IPS-11a (cell line): ENCODE results near the gene SDC3.

ENCODE experiments used
- H3K4me3 ChIP-seq: one replicate; pipeline ENCODE4 v1.5.1; 2013; ENCODE audit warnings: low read depth, low read length, control low read depth

SDC3 gene

DNA sequence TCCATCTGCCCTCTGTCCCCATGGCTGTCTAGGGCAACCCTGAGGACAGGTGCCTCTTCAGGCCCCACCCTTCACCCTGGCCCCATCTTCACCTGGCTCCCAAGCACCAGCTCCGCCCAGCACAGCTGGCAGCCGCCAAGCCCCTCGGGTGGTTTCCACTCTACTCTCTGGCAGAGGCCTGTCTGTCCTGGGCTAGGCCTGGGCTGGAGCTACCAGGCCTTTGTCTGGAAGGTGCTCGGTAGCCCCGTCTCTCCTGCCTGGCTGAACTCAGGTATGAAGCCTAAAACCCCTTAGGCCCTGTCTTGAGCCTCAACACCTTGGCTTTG, 17.4 kb downstream of the SDC3 start:
- no peak overlapping the region for H3K4me3 ChIP-seq

DNA sequence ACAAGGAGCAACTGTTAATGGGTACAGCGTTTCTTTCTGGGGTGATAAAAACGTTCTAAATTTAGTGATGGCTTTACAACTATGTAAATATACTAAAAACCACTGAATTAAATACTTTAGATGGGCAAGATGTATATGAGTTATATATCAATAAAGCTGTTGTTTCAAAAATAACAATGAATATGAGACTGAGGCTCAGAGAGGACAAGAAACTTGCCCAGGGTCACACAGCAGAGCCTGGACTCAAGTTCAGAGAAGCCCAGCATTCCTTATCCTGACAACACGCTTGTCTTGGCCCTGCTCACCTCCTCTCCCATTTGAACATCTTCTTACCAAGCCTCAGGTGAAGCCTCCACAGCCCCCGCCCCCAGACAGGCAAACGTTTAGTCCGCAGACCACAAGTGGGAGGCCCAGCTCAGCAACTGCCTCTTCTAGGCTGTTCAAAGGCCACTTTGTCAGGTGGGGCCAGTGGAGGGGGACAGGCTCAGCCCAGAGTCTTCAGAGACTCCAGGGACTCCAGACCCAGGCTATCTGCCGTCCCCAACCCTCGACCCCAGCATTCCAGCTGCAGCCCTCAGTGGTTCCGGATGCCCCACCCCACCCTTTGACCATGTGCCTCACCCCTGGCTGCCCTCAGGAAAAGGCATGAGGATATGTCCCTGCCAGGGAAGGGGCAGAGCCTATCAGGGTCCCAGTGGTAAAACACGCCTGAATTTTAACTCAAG, 17.9 kb downstream of the SDC3 start:
- H3K4me3 ChIP-seq, result no peak overlapping the region

DNA sequence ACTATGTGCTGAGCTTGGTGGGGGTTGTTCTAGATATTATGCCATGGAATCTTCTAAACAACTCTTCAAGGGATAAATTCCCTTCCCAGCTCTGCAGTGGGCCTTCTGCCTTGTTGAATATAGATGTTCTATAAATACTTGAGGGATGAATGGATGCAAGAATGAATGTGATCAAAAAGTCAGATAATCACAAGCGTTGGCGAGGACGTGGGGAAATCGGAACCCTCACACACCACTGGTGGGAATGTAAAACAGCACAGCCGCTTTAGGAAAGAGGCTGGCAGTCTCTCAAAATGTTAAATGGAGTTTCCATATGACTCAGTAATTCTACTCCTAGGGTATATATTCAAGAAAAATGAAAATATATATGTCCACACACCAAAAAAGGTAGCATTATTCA, 19.0 kb downstream of the SDC3 start:
- H3K4me3 ChIP-seq, result no peak overlapping the region

DNA sequence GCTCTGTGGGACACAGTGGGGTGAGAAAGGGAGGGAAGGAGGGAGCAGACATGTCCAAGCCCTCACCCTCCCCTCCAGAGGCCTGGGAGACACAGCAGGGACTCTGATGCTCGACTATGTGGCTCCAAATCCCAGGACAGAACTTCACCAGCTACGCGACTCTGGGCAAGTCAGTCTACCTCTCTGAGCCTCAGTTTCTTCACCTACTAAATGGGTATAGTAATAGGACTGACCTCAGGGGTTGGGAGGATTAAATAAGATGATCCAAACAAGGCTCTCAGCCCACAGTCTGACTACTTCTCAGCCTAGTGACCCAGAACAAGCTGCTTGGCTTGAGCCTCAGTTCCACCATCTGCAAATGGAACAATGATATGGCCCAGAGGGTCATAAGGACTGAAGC, 19.6 kb downstream of the SDC3 start:
- no peak overlapping the region for H3K4me3 ChIP-seq

DNA sequence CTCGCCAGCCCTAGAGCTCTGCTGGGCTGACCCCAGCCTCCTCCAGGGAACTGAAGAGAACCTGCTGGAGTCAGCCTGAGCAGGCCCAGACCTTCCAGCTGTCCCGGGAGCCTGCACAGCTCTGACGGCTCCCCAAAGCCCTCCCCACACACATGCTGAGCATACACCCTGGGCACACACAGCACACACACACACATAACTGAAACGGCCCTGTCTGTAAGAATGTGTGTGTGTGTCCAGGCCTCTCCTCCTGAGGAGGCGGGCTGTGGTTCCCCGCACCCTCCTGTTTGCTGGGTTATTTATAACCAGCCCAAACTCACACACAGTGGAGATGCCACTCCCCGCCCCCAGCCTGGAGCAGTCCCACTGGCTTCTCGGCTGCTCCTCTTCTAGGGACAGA, 20.2 kb downstream of the SDC3 start:
- H3K4me3 ChIP-seq, result no peak overlapping the region

DNA sequence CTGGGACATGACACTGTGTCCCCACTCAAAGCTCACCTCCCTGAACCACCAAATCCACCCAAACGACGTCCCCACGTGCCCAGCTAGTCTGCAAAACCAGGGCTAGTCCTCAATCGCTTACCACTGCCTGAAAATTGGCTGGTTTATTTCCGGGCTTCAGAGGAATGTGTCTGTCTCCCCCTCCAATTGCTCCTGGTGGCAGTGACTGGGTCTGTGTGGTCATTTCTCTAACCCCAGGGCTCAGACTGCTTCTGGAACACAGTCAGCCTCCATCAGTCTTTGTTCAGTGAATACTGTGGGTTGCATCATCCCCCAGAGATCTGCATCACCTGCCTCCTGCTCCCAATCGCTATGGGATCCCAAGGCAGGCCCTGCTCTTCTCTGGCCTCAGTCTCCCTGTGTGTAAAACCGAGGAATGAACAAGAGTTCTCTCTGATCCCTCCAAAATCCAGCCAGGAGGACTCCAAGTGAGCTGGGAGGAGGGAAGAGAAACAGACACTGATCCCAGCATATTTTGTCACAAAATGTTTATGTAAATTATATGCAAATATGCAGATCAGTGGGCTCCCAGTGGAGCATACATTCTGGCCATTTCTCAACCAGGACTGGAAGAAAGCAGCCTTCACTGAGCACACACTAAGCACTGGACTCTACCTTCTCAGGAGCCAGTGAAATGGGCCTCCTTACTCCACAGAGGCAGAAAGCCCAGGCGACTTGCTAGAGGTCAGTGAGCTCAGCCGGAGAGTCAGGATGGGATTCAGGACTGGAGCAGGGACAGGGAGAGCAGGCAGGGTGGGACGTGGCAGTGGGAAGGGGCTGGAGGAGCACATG, 20.9 kb downstream of the SDC3 start:
- no peak overlapping the region for H3K4me3 ChIP-seq

DNA sequence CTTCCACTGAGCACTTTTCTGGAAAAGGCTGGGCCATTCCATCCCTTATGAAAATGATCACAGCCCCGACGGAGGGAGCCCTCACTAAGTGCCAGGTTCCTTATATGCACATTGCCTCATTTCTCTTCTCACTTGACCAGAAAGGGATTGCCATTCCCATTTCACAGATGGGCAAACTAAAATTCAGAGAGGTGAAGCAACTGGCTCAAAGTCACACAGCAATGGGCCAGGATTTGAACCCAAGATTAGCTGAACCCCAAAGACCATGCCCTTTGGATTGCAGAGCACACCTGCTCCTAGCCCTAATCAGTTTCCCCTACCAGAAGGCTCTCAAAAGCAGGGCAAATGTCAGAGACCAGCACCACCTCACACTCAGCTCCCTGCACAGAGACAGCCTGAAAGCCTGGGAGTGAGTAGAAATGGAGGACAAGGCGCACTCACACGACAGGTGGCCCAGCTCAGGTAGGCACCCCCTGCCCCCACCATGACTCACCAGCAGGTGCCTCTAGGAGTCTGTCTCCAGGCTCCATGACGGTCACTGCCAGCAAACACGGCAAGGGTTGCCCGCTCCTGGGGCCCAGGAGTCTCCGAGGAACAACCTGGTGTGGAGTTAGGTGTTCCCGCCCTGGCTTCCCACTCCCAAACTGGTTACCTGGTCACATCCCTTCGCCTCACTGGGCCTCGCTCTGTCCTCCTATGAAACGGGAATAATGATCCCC, 21.7 kb downstream of the SDC3 start:
- no peak overlapping the region for H3K4me3 ChIP-seq

DNA sequence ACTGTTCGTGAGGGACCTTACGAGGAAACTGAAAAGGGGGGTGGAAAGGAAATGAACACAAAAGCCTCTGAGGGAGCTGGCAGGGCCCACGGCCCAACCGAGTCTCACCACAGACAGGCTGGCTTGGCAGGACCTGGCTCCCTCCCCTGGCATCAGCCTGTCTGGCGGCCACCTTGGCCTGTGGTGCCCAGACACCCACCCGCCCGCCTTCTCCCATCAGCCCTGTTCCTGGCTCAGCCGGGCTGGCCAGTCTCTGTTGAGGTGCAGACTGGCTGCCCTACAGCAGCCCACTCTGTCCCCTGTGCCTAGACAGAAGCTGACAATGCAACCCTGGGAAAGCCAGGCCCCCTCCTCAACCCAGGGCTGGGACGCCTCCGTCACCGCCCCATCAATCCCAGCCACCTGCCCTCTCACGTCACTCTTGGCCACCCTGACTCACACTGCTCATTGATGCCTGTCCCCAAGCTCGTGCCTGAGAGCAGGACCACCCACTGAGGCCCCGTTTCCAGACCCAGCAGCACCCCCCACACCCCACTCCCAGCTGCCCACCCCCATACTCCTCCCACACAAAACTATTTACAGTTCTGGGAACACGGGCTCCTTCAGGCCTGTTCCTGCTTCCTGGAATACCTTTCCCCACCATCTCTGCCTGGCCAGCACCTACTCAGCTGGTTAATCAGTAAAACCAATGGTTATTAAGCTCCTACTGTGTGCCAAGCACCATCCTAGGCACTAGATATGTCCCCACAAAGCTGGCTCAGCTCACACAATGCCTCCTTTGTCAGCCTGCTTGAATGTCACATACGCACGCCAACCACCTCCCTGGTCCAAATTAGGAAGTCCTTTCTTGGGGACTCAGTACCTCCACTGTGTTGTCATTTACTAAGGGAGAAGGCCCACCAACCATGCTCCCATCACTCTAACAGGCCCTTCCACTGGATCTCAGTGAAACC, 22.7 kb downstream of the SDC3 start:
- H3K4me3 ChIP-seq, result no peak overlapping the region

DNA sequence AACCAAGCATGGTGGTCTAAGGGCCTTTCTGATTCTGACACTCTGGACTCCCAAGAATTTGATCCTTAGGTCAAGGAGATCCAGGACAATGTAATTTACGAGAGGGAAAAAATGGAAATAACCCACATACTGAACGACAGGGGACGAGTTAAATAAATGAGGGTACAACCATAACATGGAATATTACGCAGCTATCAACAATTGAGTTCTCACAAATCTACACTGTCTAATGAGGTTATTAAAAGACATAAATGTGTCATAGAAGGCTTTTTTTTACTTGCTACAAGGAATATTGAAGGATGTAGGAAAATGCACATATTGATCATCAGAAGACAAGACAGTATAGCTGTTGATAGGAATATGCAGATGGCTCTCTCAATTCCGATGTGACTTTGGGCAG, 23.8 kb downstream of the SDC3 start:
- no peak overlapping the region for H3K4me3 ChIP-seq

DNA sequence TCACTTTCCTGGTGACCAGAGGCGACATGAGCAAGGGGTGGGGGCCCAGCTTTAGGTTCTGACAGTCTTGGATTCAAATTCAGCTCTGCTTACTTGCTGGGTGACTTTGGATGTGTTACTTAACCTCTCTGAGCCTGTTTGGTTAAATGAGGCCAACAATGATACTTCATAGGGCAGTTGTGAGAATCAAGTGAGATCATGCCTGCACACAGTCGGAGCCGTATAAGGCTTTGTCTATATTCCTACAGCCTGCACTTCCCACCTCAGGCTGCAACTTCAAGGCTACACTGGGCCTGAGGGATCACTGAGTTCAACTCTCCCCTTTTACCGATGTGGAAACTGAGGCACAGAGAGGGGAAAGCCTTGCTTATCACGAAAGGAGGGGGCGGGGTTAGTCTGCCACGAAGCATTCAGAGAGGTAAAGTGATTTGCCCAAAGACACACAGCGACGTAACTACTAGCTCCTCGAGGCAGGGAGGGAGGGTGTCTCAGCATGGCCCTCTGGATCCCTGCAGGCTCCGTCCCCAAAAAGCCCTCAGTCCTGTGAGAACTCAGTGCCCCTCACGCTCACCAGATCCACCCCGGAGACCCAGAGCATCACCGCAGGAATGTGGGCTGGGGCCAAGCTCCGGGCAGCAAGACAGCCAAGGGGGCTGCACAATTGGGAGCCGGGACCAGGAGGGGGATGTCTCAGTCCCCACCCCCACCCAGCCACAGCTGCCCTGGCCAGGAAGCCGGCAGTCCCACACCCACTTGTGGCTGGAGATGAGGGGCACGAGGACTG, 25.0 kb downstream of the SDC3 start:
- H3K4me3 ChIP-seq, result no peak overlapping the region

DNA sequence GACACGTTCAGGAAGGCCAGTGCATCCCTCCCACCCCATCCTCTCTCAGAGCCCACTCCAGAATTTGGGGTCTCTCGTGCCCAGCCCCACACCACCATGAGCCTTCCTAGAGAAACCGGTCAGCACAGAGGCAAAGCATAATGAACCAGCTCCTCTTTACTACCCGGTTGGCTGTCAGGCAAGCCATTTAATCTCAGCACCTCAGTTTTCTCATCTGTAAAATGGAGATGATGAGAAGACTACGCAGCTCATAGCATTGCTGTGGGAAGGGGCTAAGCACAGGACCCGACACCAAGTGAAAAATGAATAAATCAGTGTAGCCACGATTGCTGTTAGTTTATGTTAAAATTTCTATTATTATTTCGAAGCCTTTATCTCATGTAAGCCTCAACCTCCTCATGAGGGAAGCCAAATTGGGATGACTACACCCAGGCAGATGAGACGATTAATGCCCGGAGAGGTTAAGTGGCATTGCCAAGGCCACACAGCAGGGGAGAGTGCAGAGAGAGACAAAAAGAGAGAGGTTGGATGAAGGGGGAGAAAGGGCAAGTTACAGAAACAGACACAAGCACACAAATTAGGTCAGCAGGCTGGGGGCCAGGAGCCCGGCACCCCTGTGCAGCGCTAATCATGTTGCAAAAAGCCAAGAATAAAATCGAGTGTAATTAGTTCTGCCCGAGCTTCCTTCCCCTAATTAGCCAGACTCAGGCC, 25.7 kb downstream of the SDC3 start:
- H3K4me3 ChIP-seq, result no peak overlapping the region

DNA sequence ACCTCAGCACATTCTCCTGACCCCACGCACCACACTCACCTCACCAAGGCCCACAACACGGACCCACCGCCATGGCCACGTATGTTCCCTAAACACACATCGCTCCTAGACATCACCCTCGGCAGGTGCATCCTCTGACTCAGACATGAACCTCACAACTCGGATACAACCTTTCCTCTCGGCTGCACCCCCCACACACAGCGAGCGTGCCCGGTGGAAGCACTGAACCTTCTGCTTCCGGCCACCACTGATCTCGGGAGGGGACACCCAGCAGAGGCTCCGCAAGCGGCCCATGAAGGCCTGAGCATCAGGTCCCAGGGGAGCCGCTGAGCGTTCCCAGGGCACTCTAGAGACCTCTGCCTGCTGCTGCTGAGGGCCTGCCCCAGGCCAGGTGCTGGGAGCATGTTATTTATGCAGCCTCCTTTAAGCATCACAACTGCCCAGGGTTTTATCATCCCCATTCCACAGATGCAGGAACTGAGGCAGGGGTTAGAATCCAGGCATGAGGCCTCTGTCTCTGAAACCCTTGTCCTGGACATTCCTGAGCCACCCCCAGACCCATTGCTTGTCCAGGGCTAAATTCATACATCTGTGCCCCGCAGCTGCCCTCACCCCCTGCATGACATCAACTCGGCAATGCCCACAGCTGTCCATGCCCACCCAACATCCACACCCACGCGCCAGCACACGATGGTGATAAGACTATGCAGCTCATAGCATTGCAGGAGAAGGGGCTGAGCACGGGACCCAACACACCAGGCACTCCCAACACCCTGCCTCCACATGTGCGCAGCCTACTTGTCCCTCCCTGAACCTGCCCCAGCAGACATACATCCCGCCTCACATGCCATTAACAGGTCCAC, 27.0 kb downstream of the SDC3 start:
- no peak overlapping the region for H3K4me3 ChIP-seq

DNA sequence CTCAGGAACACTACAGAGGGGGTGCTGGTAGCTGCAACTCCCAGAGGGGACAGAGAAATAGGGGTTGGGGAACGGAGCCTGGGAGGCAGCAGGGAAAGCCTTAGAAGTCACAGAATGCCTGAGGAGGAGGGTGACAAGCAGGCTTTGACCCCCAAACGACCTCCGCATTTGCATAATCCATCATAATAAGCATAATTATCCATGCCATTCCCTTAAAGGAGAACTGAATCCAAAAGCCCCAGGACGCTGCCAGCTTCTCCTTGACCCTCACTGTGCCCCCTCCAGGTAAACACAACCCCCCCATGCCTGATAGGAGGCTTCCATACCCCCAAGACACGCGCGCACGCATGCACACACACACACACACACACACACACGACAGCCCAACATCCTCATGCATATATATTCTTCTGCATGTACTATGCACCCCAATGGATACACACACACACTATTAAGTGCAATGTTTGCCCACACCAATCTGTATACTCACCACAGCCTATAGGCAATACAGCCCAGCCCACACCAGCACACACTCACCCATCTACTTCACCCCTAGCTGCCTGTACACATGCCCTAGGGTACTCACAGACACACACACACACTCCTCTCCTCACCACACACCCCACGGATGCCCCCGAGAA, 27.8 kb downstream of the SDC3 start:
- no peak overlapping the region for H3K4me3 ChIP-seq

DNA sequence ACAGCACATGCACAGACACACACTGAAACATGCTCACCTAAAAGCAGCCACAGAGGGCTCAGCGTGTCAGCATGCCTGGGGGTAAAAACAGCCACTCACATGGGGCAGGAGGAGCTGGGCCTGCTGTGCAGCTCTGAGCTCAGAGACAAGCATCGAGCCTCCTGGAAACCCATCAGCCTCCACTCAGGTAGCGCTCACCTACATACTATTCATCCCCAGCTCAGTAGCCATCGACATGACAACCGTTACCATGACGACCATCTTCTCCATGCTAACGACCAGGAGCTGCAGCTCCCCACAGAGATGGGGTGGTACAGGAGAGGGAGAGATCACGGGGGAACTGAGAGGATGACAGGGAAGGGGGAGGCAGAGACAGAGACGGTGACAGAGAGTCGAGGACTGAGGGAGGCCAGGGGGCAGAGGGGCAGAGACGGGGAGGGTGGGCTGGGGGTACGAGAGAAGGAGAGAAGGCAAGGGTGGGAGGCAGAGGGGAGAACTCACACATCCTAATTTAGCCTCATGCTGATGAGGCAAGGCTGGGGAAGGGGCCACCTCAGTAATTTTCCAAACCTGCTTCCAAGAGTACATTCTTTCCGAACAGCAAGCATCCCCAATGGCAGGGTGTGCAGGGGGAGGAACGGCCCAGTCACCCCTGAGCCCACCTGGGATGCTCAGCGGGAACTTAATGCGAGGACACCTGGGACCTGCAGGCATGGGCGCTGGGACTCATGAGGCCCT, 28.4 kb downstream of the SDC3 start:
- H3K4me3 ChIP-seq, result no peak overlapping the region

DNA sequence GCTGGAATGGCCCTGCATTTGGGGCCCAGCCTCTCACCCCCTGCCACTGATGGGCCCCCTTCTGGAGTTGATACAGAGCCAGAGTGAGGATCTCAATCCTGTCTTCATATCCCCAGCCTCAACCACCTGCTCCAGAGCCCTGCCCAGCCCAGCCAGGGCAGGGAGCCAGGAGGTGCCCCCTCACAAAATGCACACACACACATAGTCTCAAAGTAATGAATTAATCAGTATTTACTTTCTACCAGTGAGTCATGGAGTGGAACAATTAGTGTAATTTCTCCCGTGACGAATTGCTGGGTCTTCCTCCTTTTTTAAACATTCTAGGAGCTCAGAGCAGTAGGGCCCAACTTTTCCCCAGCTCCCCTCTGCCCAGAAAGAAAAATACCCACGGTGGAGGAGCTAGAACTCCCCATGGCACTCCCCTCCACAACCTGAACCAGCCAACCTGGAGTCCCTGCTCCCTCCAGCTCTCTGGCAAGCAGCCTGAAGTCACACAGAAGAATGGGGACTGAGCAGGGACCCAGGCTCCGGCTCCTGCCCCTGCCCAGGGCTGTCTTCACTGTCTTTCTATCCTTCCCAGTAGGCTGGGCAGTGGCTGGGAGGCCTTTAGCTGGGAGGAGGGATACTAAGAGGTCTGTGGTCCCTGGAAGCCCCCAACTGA, 29.3 kb downstream of the SDC3 start:
- no peak overlapping the region for H3K4me3 ChIP-seq

DNA sequence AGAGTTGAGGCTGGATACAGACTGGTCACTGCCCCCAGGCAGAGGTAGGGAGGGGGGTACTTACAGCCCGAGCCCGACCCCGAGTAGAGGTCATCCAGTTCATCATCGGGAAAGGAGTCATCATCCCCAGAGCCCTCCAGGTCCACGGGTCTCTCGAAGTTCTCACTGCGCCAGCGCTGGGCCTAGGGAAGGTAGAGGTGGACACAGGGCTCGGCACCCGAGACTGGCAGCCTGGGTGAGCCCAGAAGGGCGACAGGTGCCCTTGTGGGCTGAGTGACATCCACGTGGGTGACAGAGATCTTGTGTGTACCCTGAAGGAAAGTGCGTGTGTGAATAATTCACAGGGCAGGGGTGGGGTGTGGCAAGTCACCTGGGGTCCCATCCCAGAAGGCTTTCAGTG, 30.0 kb downstream of the SDC3 start:
- no peak overlapping the region for H3K4me3 ChIP-seq

DNA sequence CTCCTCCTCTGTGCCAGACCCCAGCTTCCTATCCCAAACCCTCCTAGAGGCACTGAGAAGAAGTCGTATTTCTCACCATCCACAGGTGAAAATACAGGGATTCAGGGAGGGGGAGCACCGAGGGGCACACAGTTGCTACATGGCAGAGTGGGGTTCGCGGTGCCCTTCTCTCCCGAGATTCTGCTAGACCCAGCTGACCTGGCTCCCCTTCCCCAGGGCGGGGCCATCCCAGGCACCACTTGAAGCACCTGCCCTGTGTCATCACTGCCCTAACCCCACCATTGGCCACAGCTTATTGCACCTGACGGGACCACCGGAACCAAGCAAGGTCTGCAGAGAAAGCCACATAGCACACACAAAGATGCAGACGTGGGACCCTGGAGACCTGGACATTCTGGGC, 30.5 kb downstream of the SDC3 start:
- H3K4me3 ChIP-seq, result no peak overlapping the region
